Measurements from ENCODE around the gene PTEN.

Gene PTEN

DNA sequence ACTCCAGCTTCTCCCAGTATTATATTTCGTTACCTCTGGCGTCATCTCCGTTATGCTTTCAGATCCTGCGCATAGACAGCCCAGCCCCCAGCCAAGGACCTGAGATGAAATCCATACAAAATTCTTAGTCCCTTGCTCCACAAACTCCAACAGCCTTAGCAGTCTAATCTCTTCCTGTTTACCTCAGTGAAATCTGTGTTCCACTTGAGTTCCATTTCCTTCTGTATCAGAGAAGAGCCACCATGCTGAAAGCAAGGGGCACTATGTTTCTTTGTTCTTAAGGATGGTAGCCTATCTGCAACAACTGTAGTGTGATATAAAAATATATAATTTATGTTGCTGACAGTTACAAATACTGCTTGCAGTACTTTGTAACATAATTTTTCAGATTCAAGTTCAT is 59.8 kb downstream of the PTEN start:
- no peak for DNase-seq

DNA sequence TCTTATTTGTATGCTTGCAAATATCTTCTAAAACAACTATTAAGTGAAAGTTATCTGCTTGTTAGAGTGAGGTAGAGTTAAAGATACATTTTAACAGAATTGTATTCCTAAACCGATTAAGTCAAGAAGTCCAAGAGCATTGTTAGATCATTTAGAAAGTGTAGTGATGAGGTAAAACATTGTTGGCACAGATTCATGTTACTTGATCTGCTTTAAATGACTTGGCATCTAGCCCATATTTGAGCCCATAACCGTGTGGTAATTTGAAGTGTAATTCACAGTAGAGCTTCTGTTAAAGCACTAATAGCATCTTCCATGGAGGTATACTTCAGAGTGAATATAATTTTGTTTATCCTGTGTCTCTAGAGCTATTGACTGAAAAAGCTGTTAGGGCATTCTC is 62.1 kb downstream of the PTEN start:
- DNase-seq = no peak

DNA sequence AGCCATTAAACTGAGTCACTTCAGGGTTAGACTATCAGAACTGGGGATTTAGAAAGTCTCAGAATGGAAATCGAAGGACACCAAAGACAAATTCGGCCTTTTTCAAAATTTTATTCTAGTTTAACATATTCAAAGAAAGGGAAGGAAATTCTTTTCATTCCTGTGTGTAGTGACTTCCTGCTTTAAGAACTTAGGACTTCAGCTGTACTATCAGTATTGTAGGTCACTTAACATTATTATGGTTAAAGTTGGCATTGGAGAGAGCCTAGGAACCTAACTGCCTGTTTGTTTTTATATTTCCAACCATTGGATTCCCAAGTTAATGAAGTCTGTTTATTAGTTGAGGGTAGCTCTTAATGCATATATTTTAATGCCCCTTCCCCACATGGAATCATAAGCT is 63.7 kb downstream of the PTEN start:
- no peak for DNase-seq

DNA sequence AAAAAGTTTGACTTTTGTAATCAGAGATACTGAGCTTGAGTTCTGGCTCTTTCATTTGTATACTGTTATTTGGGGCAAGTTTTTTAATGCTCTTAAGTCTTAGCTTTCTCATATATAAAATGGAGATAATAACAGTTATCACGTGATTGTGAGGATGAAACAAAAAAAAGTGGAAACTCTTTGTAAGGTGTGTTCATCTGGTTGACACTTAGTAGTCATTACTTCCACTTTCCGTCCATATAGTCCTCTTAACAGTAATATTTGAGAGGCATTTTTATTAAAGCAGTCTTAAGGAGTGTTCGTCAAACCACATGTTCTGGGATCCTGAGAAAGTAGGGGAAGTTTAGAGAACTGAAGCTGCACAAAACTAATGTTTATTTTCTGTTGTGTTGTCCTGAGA is 65.6 kb downstream of the PTEN start:
- no peak for DNase-seq

DNA sequence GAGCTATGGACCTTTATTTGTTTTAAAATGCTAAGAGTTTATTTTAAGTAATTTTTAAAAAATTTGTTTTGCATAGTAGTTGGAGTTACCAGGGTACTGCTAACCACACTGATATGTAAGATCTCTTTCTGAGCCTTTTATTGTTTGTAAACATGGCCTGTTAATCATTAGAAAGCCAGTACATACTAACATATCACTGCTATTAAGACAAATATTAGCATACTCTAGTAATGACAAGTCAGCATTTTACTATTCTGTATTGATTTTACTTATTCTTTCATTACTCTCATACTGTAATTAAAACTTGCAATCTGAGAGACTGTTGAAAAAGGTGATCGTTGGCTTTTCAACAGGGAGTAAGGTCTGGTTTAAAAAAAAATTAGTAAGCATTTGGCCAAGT is 66.7 kb downstream of the PTEN start:
- no peak for DNase-seq

DNA sequence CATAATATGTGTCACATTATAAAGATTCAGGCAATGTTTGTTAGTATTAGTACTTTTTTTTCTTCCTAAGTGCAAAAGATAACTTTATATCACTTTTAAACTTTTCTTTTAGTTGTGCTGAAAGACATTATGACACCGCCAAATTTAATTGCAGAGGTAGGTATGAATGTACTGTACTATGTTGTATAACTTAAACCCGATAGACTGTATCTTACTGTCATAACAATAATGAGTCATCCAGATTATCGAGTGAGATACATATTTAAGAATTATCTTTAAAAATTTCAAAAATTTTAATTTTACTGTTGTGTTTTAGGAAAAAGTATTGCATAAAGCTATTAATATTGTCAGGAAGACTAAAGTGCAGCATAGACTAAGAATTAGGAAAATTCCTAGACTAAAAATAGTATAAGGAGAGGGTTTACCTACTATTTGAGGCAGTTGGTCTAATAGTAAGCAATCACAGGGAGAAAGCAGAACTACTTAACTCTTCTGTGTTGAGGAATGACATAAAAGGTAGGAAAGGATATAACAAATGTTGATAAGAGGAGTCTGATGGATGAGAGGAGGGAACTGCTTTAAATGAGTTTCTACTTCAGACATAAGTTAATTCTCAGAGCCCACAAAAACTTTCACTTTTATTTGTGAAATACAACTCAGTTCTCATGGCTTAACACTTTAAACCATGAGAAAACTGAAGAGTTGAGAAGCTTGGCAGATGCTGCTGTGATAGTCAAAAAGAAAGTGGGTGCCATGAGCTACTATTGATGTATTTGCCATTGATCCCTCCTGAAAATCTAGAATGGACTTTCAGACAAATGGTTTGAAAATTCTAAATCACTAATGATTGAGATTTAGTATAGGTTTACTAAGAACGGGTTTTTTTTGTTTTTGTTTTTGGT is 67.8 kb downstream of the PTEN start:
- no peak for DNase-seq

DNA sequence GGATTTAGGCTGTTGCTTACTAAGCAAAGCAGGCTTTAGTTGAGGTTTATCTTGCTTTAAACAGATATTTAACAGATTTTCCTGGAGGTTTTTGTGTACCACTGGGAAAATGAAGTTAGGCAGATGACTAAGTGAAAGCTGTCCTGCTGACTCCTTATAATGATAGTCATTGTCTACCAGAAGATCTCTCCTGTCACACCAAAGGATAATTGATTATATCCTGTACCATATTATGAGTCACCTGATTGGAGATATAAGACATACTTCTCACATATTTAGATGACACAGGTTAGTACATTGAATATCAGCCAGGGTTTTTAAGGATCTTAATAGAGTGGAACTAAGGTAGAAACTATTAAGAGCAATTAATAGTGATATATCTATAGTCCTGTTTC is 68.4 kb downstream of the PTEN start:
- DNase-seq = no peak

DNA sequence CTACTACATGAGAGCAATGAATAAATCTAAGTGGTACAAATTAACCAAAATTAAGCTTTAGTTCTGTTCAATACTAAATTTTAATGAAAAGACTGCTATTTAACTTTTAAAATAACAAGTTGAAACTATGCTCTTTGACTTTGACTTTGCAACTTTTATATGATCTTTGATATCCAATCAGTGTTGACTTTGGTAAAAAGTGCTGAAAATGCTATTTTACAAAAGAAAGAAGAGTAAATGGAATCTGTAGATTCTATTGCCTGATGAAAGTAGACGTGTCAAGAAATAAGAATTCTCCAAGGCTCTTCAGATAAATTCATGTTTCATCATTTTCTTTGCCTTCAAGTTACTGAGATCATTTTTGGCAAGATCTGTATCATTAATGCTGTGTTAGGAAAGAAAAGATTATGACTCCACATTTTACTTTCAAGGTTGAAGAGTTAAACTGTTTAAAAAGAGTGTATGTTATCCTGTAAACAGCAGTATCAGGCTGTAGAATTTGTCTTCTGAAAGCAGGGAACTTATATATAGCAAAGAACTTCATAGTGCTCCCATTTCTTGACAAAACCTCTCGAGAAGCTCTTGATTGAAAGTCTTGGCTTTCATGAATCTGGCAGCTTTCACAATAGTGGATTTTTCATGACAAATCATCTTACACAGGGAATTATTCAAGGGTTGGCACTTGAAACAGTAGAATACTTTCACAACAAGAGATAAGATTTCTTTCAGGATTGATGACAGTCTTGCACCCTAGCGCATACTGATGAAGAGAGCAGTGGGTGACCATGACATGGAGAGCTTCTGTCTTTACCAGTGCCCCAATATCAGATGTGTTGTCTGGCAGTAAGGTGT is 72.1 kb downstream of the PTEN start:
- DNase-seq = no peak

DNA sequence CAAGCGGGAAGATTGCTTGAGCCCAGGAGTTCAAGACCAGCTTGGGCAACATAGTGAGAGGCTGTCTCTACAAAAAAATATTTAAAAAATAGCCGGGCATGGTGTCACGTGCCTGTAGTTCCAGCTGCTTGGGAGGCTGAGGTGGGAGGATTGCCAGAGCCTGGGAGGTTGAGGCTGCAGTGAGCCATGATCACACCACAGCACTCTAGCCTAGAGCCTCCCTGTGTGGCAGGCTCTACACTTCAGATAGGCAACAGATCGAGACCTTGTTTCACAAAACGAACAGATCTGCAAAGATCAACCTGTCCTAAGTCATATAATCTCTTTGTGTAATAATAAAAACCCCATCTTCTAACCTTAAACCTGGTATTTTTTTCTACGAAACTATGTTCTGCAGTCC is 76.8 kb downstream of the PTEN start:
- no peak for DNase-seq

DNA sequence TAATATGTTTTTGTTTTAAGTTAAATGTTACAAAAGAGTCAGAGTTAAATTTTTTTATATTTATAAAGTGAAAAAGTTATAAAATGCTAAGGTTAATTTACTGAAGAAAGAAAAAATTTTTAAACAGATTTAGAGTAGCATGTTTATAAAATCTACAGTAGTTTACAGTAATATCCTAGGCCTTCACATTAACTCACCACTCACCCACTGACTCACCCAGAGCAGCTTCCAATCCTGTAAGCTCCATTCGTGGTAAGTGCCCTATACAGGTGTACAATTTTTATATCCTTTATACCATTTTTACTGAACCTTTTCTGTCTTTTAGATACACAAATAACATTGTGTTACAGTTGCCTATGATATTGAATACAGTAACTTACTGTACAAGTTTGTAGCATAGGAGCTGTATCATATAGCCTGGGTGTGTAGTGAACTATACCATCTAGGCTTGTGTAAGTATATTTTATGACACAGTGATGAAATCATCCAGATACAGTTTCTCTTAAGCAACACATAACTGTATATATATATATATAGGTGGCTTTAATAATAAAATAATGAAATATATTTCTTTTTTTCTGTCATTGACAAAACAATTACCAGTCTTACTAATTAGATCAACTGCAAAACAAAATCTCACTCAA is 79.6 kb downstream of the PTEN start:
- no peak for DNase-seq

DNA sequence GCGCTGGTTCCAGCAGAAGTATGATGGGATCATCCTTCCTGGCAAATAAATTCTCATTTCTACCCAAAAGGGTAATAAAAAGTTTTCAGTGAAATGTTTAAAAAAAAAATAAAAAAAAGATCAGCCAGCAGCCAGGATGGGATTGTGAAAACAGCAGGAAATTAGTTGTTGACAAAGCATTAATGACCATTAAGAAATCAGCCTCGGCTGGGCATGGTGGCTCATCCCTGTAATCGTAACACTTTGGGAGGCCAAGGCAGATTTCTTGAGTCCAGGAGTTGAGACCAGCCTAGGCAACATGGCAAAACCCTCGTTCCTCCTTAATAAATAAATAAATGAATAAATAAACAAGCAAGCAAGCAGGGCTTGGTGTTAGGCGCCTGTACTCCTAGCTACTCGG is 82.6 kb downstream of the PTEN start:
- DNase-seq = no peak

DNA sequence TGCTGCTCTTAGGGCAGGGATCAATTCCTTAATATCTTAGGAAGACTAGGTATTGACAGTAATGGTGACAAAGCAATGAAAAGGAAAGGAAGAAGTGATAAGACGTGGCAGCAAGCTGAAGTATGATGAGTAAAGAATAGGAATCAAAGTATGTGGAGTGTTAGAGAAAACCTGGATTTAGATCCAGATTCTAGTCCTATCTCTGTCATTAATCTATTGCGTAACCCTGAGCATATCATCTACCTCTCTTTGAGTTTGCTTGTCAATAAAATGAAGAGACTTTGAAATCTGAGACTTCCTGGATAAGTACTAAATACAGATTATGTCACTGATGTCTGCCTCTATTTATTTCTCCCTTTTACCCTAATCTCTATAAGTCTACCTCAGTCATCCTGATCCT is 89.2 kb downstream of the PTEN start:
- DNase-seq = no peak

DNA sequence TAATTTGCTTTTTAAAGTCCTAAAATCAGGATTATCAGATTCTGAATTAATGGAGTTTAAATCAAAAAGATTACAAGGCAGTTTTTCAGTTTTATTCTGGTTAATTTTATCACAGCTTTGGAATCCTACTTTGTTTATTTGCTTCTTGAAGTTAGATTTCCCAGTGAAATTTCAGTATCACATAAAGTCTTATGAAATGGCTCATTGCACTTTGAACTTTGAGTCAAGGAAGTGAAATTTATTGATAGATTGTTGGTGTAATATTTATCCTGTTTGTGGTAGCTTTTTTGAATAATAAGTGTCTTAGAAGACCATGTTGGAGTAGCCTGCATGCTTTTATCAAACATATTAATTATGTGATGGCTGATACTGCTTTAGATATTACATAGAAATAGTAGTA is 92.6 kb downstream of the PTEN start:
- DNase-seq = no peak

DNA sequence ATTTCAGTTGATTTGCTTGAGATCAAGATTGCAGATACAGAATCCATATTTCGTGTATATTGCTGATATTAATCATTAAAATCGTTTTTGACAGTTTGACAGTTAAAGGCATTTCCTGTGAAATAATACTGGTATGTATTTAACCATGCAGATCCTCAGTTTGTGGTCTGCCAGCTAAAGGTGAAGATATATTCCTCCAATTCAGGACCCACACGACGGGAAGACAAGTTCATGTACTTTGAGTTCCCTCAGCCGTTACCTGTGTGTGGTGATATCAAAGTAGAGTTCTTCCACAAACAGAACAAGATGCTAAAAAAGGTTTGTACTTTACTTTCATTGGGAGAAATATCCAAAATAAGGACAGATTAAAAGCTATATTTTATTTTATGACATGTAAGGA is 94.3 kb downstream of the PTEN start:
- no peak for DNase-seq

DNA sequence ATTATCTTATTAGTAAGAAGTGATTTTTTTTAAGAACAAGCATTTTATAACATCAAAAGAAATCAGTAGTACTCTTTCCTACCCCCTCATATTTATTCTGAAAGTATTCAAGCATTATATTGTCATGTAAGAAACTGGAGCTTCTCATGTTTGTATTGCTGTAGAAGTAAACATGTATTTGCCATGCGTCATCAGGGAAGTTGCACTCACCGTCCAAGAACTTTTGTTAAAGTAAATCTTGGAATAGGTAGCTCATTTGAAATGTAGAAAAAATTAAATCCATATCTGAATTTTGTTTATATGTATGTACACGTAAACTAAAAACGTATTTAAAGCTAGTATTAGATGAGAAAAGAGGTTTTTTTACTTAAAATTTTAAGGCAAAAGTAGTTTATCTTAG is 96.8 kb downstream of the PTEN start:
- DNase-seq = no peak

DNA sequence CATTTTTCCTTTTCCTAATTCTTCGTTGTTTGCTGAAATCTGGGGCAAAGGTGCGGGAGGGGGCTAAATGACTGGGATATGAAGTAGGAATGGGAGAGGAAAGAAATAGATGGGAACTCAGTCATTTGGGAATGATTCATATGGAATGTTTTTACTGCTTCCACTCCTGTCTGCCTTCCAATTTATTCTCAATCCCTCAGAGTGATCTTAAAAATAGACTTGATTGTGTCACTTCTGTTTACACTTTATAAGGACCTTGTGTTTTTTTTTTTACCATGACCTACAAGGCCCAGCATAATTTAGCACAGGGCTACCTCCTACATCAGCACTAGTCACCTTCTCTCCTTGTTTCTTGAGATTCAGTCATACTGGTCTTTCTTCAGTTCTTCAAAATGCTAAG is 97.9 kb downstream of the PTEN start:
- DNase-seq = no peak

DNA sequence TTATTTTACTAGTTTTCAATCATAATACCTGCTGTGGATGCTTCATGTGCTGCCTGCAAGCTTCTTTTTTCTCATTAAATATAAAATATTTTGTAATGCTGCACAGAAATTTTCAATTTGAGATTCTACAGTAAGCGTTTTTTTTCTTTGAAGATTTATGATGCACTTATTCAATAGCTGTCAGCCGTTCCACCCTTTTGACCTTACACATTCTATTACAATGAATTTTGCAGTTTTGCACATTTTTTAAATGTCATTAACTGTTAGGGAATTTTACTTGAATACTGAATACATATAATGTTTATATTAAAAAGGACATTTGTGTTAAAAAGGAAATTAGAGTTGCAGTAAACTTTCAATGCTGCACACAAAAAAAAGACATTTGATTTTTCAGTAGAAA is 103.0 kb downstream of the PTEN start:
- DNase-seq = no peak

DNA sequence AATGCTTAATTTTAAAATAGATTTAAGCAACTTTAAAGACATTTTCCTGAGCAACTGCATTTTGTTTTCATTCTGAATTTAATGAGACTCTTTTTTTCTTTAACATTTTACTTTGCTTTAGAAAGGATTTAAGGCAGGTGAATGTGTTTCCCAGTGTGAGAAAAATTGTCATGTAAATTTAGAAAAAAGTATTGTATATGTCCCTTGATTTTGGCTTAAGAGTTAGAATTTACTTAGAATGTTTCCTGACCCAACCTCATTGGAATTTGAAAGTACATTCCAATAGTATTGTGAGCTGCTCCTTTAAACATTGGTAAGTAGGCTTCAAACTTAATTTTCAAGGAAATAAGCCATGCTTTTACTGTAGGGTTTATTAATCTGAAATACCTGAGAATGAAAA is 110.2 kb downstream of the PTEN start:
- no peak for DNase-seq

DNA sequence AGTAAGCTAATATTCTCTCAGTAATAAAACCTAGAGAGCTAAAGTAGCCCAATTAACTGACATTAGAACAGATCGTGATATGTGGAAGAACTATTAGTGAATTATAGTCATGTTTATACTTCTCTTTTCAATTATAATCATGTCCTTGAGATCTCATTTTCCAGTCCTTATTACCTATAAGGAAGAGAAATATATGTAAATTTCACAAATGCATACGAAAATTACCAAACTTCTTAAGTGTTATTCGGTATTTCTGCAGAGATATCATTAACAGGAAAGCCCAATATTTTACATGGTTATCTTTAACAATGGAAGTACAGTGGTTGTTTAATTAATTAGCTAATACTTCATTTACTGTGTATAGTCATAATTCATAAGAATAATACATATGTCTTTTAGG is 110.7 kb downstream of the PTEN start:
- DNase-seq = no peak

DNA sequence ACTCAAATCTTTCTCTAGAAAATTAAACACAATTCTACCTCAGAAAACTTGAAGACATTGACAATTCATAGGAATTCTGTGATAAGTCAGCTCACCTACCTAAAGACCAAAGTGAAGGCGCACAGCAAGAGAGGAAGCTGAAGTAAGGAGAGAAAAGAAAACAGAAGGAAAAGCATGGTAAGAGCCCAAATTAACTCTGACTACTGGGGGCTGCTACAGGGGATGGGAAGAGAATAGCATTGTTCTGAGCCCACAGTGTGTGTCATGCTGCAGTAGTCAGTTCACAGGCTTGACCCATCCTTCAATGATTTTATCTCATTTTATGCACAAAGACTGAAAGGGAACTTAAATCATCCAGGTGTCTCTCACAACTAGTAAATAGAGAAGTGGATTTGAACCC is 111.3 kb downstream of the PTEN start:
- no peak for DNase-seq

DNA sequence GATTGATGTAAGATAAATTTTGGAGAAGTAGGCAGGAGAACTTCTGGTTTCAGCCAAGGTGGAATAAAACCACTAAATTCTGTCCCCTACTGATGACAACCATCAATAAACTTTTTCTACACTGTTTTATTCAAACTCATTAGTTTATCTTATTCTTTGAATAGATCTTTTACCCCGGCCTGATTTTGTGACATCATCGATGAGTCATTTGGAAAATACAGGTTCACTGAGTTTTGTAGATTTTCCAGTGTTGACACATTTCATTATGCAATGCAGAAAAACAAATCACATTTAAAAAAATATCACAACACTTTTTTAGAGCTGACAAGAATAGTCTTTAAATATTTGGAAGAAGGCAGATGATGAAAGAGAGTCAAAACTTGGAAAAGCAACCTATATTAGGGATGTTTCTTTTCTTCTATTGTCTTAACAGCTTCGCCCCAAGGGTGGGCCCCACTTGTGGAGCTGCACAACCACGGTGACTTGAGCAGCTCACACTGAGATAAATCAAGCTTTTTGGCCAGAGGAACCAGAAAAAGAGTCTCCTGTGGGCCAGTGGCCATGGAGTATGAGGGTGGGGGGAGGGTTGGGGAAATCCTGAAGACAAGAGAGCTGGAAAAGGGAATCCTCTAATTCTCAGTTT is 112.8 kb downstream of the PTEN start:
- DNase-seq = no peak

DNA sequence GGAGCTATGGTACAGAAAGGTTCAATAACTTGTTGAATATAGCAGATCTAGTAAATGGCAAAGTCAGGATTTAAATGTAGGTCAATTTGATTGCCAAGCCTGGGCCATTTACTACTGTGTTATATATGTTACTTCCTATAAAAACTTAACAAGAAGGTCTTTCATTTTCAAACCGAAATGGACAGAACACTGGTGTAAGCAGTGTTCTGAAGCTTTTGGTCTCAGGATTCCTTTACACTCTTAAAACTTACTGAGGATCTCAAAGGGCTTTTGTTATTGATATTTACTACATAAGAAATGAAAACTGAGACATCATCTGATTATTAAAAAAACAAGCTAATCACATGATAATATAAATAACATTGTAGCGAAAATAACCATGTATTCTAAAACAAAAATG is 114.7 kb downstream of the PTEN start:
- DNase-seq = no peak

DNA sequence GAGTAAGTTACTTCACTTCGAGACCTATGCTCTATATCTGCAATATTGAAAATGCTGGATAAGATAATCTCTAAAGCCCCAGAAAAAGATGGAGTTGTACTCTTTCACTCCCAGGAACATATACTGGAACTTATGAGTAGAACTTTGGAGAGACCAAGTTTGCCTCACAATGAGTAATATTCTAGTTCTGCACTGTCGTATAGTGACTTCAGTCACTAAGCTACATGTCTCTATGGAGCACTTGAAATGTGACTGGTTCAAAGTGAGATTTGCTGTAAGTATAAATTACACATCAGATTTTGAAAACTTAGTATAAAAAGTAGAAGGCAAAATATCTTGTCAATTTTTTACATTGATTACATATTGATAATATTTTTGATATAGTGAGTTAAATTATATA is 116.4 kb downstream of the PTEN start:
- DNase-seq = no peak

Measured in activated gamma-delta T cell (primary cell).